Measurements from ENCODE around the gene WDR36.

GRCh38 chr5:111071413-111071812, 20.7 kb upstream of the WDR36 start, which contains the start of gene TSLP:
- TF ChIP-seq POLR2AphosphoS5 (IDR thresholded peaks at IDR 0.05; ENCODE audit: low read depth, low read length) (no peak), CTCF (IDR thresholded peaks at IDR 0.05; ENCODE audit: control extremely low read depth in 1 of 3, insufficient read depth in 1 of 3, low read depth in 1 of 3, low read length in 3 of 3) (no peak), CBX5 (IDR thresholded peaks at IDR 0.05; ENCODE audit: low read depth, low read length) (no peak), ATF2 (IDR thresholded peaks at IDR 0.05; ENCODE audit: low read length) (no peak), USF2 (IDR thresholded peaks at IDR 0.05; ENCODE audit: low read length) (no peak), SRF (IDR thresholded peaks at IDR 0.05; ENCODE audit: low read depth, low read length) (no peak), EZH2 (IDR thresholded peaks at IDR 0.05; ENCODE audit: low read depth, low read length, severe bottlenecking) (no peak), POLR2A (IDR thresholded peaks at IDR 0.05; ENCODE audit: control extremely low read depth in 1 of 2, low read depth in 2 of 2, low read length in 2 of 2) (no peak), JUND (IDR thresholded peaks at IDR 0.05; ENCODE audit: low read length) (no peak), TBP (IDR thresholded peaks at IDR 0.05; ENCODE audit: low read depth, low read length) (no peak), RAD21 (IDR thresholded peaks at IDR 0.05 in 1 of 2, conservative IDR thresholded peaks at IDR 0.05 in 1 of 2; ENCODE audit: low read depth in 2 of 2, low read length in 2 of 2) (no peak), RFX5 (IDR thresholded peaks at IDR 0.05; ENCODE audit: borderline replicate concordance, low read depth, low read length) (no peak), BRCA1 (IDR thresholded peaks at IDR 0.05; ENCODE audit: low read depth, low read length) (no peak)
